ENCODE results near the gene BANP. TPM values are rescaled to one million over a fixed set of nuclear protein-coding genes. Genes with fewer than 3 reads are reported as not detected.
A peak's percentile ranks its signal among the peaks of the same experiment; 100 is the strongest.

Gene BANP
- total and polyA plus RNA-seq, 4 donors = 10.3 to 56.6 (median 20.1) TPM

- Histone ChIP-seq H3K4me3 (no peak overlapping the region), H3K27ac (ENCODE audit: low read depth in 1 of 2, low read length in 1 of 2) (peak overlapping the region in 1 of 2 donors; percentile 89), H3K9ac (ENCODE audit: insufficient read depth in 1 of 2, low read length in 2 of 2) (peak overlapping the region; percentile 25 to 57), H3K4me1 (ENCODE audit: control insufficient read depth in 5 of 5, insufficient read depth in 5 of 5, low read length in 5 of 5) (peaks cover 7 to 40% (median 21%) of the 10 kb centered on the region in 5 donors), H3K36me3 (ENCODE audit: control insufficient read depth in 4 of 4, insufficient read depth in 4 of 4, low read length in 4 of 4) (peaks cover 0 to 10% (median 7%) of the 10 kb centered on the region in 4 donors), H3K9me3 (ENCODE audit: control insufficient read depth in 4 of 4, insufficient read depth in 3 of 4, low read length in 3 of 4) (no peaks in the 10 kb centered on the region), H3K27me3 (ENCODE audit: control insufficient read depth in 3 of 3, insufficient read depth in 3 of 3, low read length in 2 of 3) (no peaks in the 10 kb centered on the region)
- ATAC-seq (ENCODE audit: insufficient read depth, low FRiP score) = no peak
- 44 to 50% methylated on average over 15 of the region's 15 CpGs for WGBS, 2 donors
- TF ChIP-seq CTCF (IDR thresholded peaks at IDR 0.05; ENCODE audit: control extremely low read depth, extremely low read depth) = no peak
- no peak for DNase-seq
Observed at GRCh38 chr16:87953308-87954215, 2.3 kb downstream of the BANP start.

- Histone ChIP-seq H3K27me3 (ENCODE audit: control insufficient read depth in 3 of 3, insufficient read depth in 3 of 3, low read length in 2 of 3) (no peaks in the 10 kb centered on the region), H3K36me3 (ENCODE audit: control insufficient read depth in 4 of 4, insufficient read depth in 4 of 4, low read length in 4 of 4) (peaks cover 0 to 10% (median 7%) of the 10 kb centered on the region in 4 donors), H3K9me3 (ENCODE audit: control insufficient read depth in 4 of 4, insufficient read depth in 3 of 4, low read length in 3 of 4) (no peaks in the 10 kb centered on the region), H3K4me1 (ENCODE audit: control insufficient read depth in 5 of 5, insufficient read depth in 5 of 5, low read length in 5 of 5) (peaks cover 7 to 40% (median 23%) of the 10 kb centered on the region in 5 donors), H3K27ac (ENCODE audit: low read depth in 1 of 2, low read length in 1 of 2) (peak overlapping the region in 1 of 2 donors; percentile 85), H3K9ac (ENCODE audit: insufficient read depth in 1 of 2, low read length in 2 of 2) (no peak overlapping the region), H3K4me3 (no peak overlapping the region)
- ATAC-seq (ENCODE audit: insufficient read depth, low FRiP score) = no peak
- TF ChIP-seq CTCF (IDR thresholded peaks at IDR 0.05; ENCODE audit: control extremely low read depth, extremely low read depth) = no peak
- no peak for DNase-seq
- WGBS, 2 donors = 41 to 57% methylated on average over 14 of the region's 14 CpGs
Observed at GRCh38 chr16:87954361-87954760, 3.1 kb downstream of the BANP start.

- peaks cover 0 to 10% (median 7%) of the 10 kb centered on the region in 4 donors for H3K36me3 ChIP-seq (ENCODE audit: control insufficient read depth in 4 of 4, insufficient read depth in 4 of 4, low read length in 4 of 4)
- WGBS, 2 donors = 59 to 62% methylated on average over 15 of the region's 15 CpGs
- no peaks in the 10 kb centered on the region for H3K9me3 ChIP-seq (ENCODE audit: control insufficient read depth in 4 of 4, insufficient read depth in 3 of 4, low read length in 3 of 4)
- H3K27me3 ChIP-seq (ENCODE audit: control insufficient read depth in 3 of 3, insufficient read depth in 3 of 3, low read length in 2 of 3) = no peaks in the 10 kb centered on the region
- H3K4me1 ChIP-seq (ENCODE audit: control insufficient read depth in 5 of 5, insufficient read depth in 5 of 5, low read length in 5 of 5) = peaks cover 7 to 40% (median 24%) of the 10 kb centered on the region in 5 donors
- TF ChIP-seq CTCF (IDR thresholded peaks at IDR 0.05; ENCODE audit: control extremely low read depth, extremely low read depth) = no peak
- no peak for ATAC-seq (ENCODE audit: insufficient read depth, low FRiP score)
- no peak overlapping the region for H3K4me3 ChIP-seq
- H3K27ac ChIP-seq (ENCODE audit: low read depth in 1 of 2, low read length in 1 of 2) = peak overlapping the region in 1 of 2 donors; percentile 85
- H3K9ac ChIP-seq (ENCODE audit: insufficient read depth in 1 of 2, low read length in 2 of 2) = no peak overlapping the region
- DNase-seq = no peak
Observed at GRCh38 chr16:87954826-87955225, 3.6 kb downstream of the BANP start.

Data from lung (tissue), 12 donors.